ENCODE measurements around the gene LRP2.

Gene LRP2

GRCh38 chr2:169095621-169096105, 266.7 kb downstream of the LRP2 start:
- peak overlapping the region; percentile 22; the same call in 1 of the 2 replicates for H3K9ac ChIP-seq (ENCODE audit: low read length)
- H3K4me3 ChIP-seq (ENCODE audit: low read length) = peak overlapping the region; percentile 48
- peak overlapping the region; percentile 56; the same call in 1 of the 2 replicates for H3K27ac ChIP-seq (ENCODE audit: low read length)
- TF ChIP-seq EZH2phosphoT487 (IDR thresholded peaks at IDR 0.05; ENCODE audit: low read length) = no peak
- no peak for TF ChIP-seq EZH2 (optimal IDR thresholded peaks at IDR 0.05; ENCODE audit: low read depth, low read length)
- no peak for TF ChIP-seq CTCF (IDR thresholded peaks at IDR 0.05; ENCODE audit: low read length)
- no peaks in the 10 kb centered on the region for H3K27me3 ChIP-seq (replicated peaks; ENCODE audit: insufficient read depth, low read length)
- H2AFZ ChIP-seq (ENCODE audit: low read length) = peak overlapping the region; percentile 52
- H3K9me3 ChIP-seq (replicated peaks; ENCODE audit: insufficient read depth, low read length) = no peaks in the 10 kb centered on the region
- H3K4me1 ChIP-seq (ENCODE audit: low read length) = peaks cover 32% of the 10 kb centered on the region
- peaks cover 21% of the 10 kb centered on the region for H3F3A ChIP-seq (ENCODE audit: insufficient read depth, low read length)
- H4K20me1 ChIP-seq (ENCODE audit: insufficient read depth, low read length) = no peaks in the 10 kb centered on the region
- no peaks in the 10 kb centered on the region for H3K9me2 ChIP-seq (replicated peaks; ENCODE audit: insufficient read depth, low read length)
- no peaks in the 10 kb centered on the region for H3K36me3 ChIP-seq (replicated peaks; ENCODE audit: insufficient read depth, low read length)
- no peaks in the 10 kb centered on the region for H3K79me2 ChIP-seq (ENCODE audit: low read length)
- peak; percentile 57 for DNase-seq
- peak overlapping the region; percentile 69 for H3K4me2 ChIP-seq (ENCODE audit: low read depth, low read length)

- Histone ChIP-seq H3K36me3 (replicated peaks; ENCODE audit: insufficient read depth, low read length) (no peaks in the 10 kb centered on the region), H3K9me2 (replicated peaks; ENCODE audit: insufficient read depth, low read length) (no peaks in the 10 kb centered on the region), H4K20me1 (ENCODE audit: insufficient read depth, low read length) (no peaks in the 10 kb centered on the region), H3K4me1 (ENCODE audit: low read length) (peaks cover 25% of the 10 kb centered on the region), H3F3A (ENCODE audit: insufficient read depth, low read length) (peaks cover 16% of the 10 kb centered on the region), H3K4me3 (ENCODE audit: low read length) (no peak overlapping the region), H3K9ac (ENCODE audit: low read length) (no peak overlapping the region), H2AFZ (ENCODE audit: low read length) (no peak overlapping the region), H3K27ac (ENCODE audit: low read length) (no peak overlapping the region), H3K27me3 (replicated peaks; ENCODE audit: insufficient read depth, low read length) (no peaks in the 10 kb centered on the region), H3K4me2 (ENCODE audit: low read depth, low read length) (peak overlapping the region; percentile 69), H3K9me3 (replicated peaks; ENCODE audit: insufficient read depth, low read length) (no peaks in the 10 kb centered on the region), H3K79me2 (ENCODE audit: low read length) (no peaks in the 10 kb centered on the region)
- DNase-seq = no peak
- TF ChIP-seq EZH2phosphoT487 (IDR thresholded peaks at IDR 0.05; ENCODE audit: low read length) (no peak), EZH2 (optimal IDR thresholded peaks at IDR 0.05; ENCODE audit: low read depth, low read length) (no peak), CTCF (IDR thresholded peaks at IDR 0.05; ENCODE audit: low read length) (no peak)
Measured at GRCh38 chr2:169094676-169095075, 267.7 kb downstream of the LRP2 start.

GRCh38 chr2:169093535-169093934, 268.8 kb downstream of the LRP2 start:
- no peak for DNase-seq
- no peak overlapping the region for H3K4me2 ChIP-seq (ENCODE audit: low read depth, low read length)
- no peaks in the 10 kb centered on the region for H3K36me3 ChIP-seq (replicated peaks; ENCODE audit: insufficient read depth, low read length)
- no peaks in the 10 kb centered on the region for H3K9me3 ChIP-seq (replicated peaks; ENCODE audit: insufficient read depth, low read length)
- H2AFZ ChIP-seq (ENCODE audit: low read length) = no peak overlapping the region
- H3K79me2 ChIP-seq (ENCODE audit: low read length) = no peaks in the 10 kb centered on the region
- H3K9me2 ChIP-seq (replicated peaks; ENCODE audit: insufficient read depth, low read length) = no peaks in the 10 kb centered on the region
- H3K9ac ChIP-seq (ENCODE audit: low read length) = no peak overlapping the region
- H3F3A ChIP-seq (ENCODE audit: insufficient read depth, low read length) = peaks cover 16% of the 10 kb centered on the region
- no peak overlapping the region for H3K27ac ChIP-seq (ENCODE audit: low read length)
- no peaks in the 10 kb centered on the region for H4K20me1 ChIP-seq (ENCODE audit: insufficient read depth, low read length)
- peaks cover 22% of the 10 kb centered on the region for H3K4me1 ChIP-seq (ENCODE audit: low read length)
- no peaks in the 10 kb centered on the region for H3K27me3 ChIP-seq (replicated peaks; ENCODE audit: insufficient read depth, low read length)
- TF ChIP-seq EZH2 (optimal IDR thresholded peaks at IDR 0.05; ENCODE audit: low read depth, low read length) (no peak), EZH2phosphoT487 (IDR thresholded peaks at IDR 0.05; ENCODE audit: low read length) (no peak), CTCF (IDR thresholded peaks at IDR 0.05; ENCODE audit: low read length) (no peak)
- no peak overlapping the region for H3K4me3 ChIP-seq (ENCODE audit: low read length)

All from MM.1S (cell line).